ENCODE results near the gene ANO6. TPM values are rescaled to one million over a fixed set of nuclear protein-coding genes. Genes with fewer than 3 reads are reported as not detected.

Gene ANO6
- total RNA-seq, 1 donor from 2014 or later = 25.2 TPM

GRCh38 chr12:45407981-45408728, 192.3 kb downstream of the ANO6 start:
- DNase-seq (ENCODE audit: low spot score) = no peak
- intact Hi-C loops (cut with micrococcal nuclease) = no loop called here
- Mint-ChIP-seq H3K9me3 (no peaks in the 10 kb centered on the region), H3K36me3 (ENCODE audit: low read depth) (peaks cover 33% of the 10 kb centered on the region), H3K4me3 (ENCODE audit: low read depth) (no peak overlapping the region), H3K4me1 (ENCODE audit: low read depth) (peaks cover 5% of the 10 kb centered on the region), H3K27ac (no peak overlapping the region), H3K27me3 (ENCODE audit: low read depth) (no peaks in the 10 kb centered on the region)

- no peak overlapping the region for H3K27ac Mint-ChIP-seq
Measured at GRCh38 chr12:45408729-45409114, 192.8 kb downstream of the ANO6 start.

GRCh38 chr12:45409966-45410365, 194.1 kb downstream of the ANO6 start:
- no peak for DNase-seq (ENCODE audit: low spot score)
- peaks cover 5% of the 10 kb centered on the region for H3K4me1 Mint-ChIP-seq (ENCODE audit: low read depth)
- no peak overlapping the region for H3K4me3 Mint-ChIP-seq (ENCODE audit: low read depth)
- intact Hi-C loops (cut with micrococcal nuclease) = no loop called here
- peaks cover 23% of the 10 kb centered on the region for H3K36me3 Mint-ChIP-seq (ENCODE audit: low read depth)
- no peaks in the 10 kb centered on the region for H3K27me3 Mint-ChIP-seq (ENCODE audit: low read depth)
- H3K27ac Mint-ChIP-seq = no peak overlapping the region
- H3K9me3 Mint-ChIP-seq = no peaks in the 10 kb centered on the region

More at GRCh38 chr12:45408729-45409114, 192.8 kb downstream of the ANO6 start:
- Mint-ChIP-seq H3K9me3 (no peaks in the 10 kb centered on the region), H3K4me3 (ENCODE audit: low read depth) (no peak overlapping the region), H3K4me1 (ENCODE audit: low read depth) (peaks cover 5% of the 10 kb centered on the region), H3K27me3 (ENCODE audit: low read depth) (no peaks in the 10 kb centered on the region), H3K36me3 (ENCODE audit: low read depth) (peaks cover 30% of the 10 kb centered on the region)
- no peak for DNase-seq (ENCODE audit: low spot score)
- intact Hi-C loops (cut with micrococcal nuclease) = no loop called here

GRCh38 chr12:45411626-45412025, 195.7 kb downstream of the ANO6 start:
- no peaks in the 10 kb centered on the region for H3K9me3 Mint-ChIP-seq
- H3K4me3 Mint-ChIP-seq (ENCODE audit: low read depth) = no peak overlapping the region
- no peak for DNase-seq (ENCODE audit: low spot score)
- H3K27me3 Mint-ChIP-seq (ENCODE audit: low read depth) = no peaks in the 10 kb centered on the region
- peaks cover 12% of the 10 kb centered on the region for H3K4me1 Mint-ChIP-seq (ENCODE audit: low read depth)
- H3K36me3 Mint-ChIP-seq (ENCODE audit: low read depth) = peaks cover 26% of the 10 kb centered on the region
- intact Hi-C loops (cut with micrococcal nuclease) = no loop called here
- no peak overlapping the region for H3K27ac Mint-ChIP-seq

GRCh38 chr12:45415393-45415817, 199.5 kb downstream of the ANO6 start:
- intact Hi-C loops (cut with micrococcal nuclease) = no loop called here
- Mint-ChIP-seq H3K4me1 (ENCODE audit: low read depth) (peaks cover 6% of the 10 kb centered on the region), H3K27me3 (ENCODE audit: low read depth) (no peaks in the 10 kb centered on the region), H3K27ac (no peak overlapping the region), H3K4me3 (ENCODE audit: low read depth) (no peak overlapping the region), H3K36me3 (ENCODE audit: low read depth) (peaks cover 27% of the 10 kb centered on the region), H3K9me3 (no peaks in the 10 kb centered on the region)
- DNase-seq (ENCODE audit: low spot score) = no peak

GRCh38 chr12:45416126-45416525, 200.2 kb downstream of the ANO6 start:
- H3K4me3 Mint-ChIP-seq (ENCODE audit: low read depth) = no peak overlapping the region
- H3K36me3 Mint-ChIP-seq (ENCODE audit: low read depth) = peaks cover 26% of the 10 kb centered on the region
- intact Hi-C loops (cut with micrococcal nuclease) = no loop called here
- no peak for DNase-seq (ENCODE audit: low spot score)
- H3K27me3 Mint-ChIP-seq (ENCODE audit: low read depth) = no peaks in the 10 kb centered on the region
- H3K27ac Mint-ChIP-seq = no peak overlapping the region
- no peaks in the 10 kb centered on the region for H3K9me3 Mint-ChIP-seq
- H3K4me1 Mint-ChIP-seq (ENCODE audit: low read depth) = peaks cover 6% of the 10 kb centered on the region

- Mint-ChIP-seq H3K27me3 (ENCODE audit: low read depth) (no peaks in the 10 kb centered on the region), H3K4me1 (ENCODE audit: low read depth) (peaks cover 10% of the 10 kb centered on the region), H3K27ac (no peak overlapping the region), H3K4me3 (ENCODE audit: low read depth) (no peak overlapping the region), H3K9me3 (no peaks in the 10 kb centered on the region), H3K36me3 (ENCODE audit: low read depth) (peaks cover 35% of the 10 kb centered on the region)
- no peak for DNase-seq (ENCODE audit: low spot score)
- intact Hi-C loops (cut with micrococcal nuclease) = no loop called here
Measured at GRCh38 chr12:45418520-45418919, 202.6 kb downstream of the ANO6 start.

- DNase-seq (ENCODE audit: low spot score) = no peak
- Mint-ChIP-seq H3K9me3 (no peaks in the 10 kb centered on the region), H3K4me1 (ENCODE audit: low read depth) (peaks cover 16% of the 10 kb centered on the region), H3K4me3 (ENCODE audit: low read depth) (no peak overlapping the region), H3K36me3 (ENCODE audit: low read depth) (peaks cover 42% of the 10 kb centered on the region), H3K27me3 (ENCODE audit: low read depth) (no peaks in the 10 kb centered on the region), H3K27ac (no peak overlapping the region)
- intact Hi-C loops (cut with micrococcal nuclease) = no loop called here
Measured at GRCh38 chr12:45419317-45419814, 203.5 kb downstream of the ANO6 start.

GRCh38 chr12:45421736-45422135, 205.8 kb downstream of the ANO6 start:
- Mint-ChIP-seq H3K27ac (no peak overlapping the region), H3K9me3 (no peaks in the 10 kb centered on the region)

GRCh38 chr12:45423931-45424330, 208.0 kb downstream of the ANO6 start:
- Mint-ChIP-seq H3K9me3 (no peaks in the 10 kb centered on the region), H3K4me1 (ENCODE audit: low read depth) (peaks cover 17% of the 10 kb centered on the region), H3K27ac (no peak overlapping the region), H3K36me3 (ENCODE audit: low read depth) (peaks cover 46% of the 10 kb centered on the region), H3K27me3 (ENCODE audit: low read depth) (no peaks in the 10 kb centered on the region), H3K4me3 (ENCODE audit: low read depth) (no peak overlapping the region)
- intact Hi-C loops (cut with micrococcal nuclease) = loop anchor here (5.0 kb wide), 1 partner anchor 303 kb away; the partner anchor contains the start of gene ARID2
- DNase-seq (ENCODE audit: low spot score) = no peak

More at GRCh38 chr12:45421736-45422135, 205.8 kb downstream of the ANO6 start:
- Mint-ChIP-seq H3K36me3 (ENCODE audit: low read depth) (peaks cover 44% of the 10 kb centered on the region), H3K4me3 (ENCODE audit: low read depth) (no peak overlapping the region), H3K4me1 (ENCODE audit: low read depth) (peaks cover 15% of the 10 kb centered on the region), H3K27me3 (ENCODE audit: low read depth) (no peaks in the 10 kb centered on the region)
- no peak for DNase-seq (ENCODE audit: low spot score)
- intact Hi-C loops (cut with micrococcal nuclease) = loop anchor here (5.0 kb wide), 1 partner anchor 306 kb away; the partner anchor contains the start of gene ARID2

- H3K27me3 Mint-ChIP-seq (ENCODE audit: low read depth) = no peaks in the 10 kb centered on the region
- H3K36me3 Mint-ChIP-seq (ENCODE audit: low read depth) = peaks cover 55% of the 10 kb centered on the region
- no peaks in the 10 kb centered on the region for H3K9me3 Mint-ChIP-seq
- DNase-seq (ENCODE audit: low spot score) = no peak
- no peak overlapping the region for H3K4me3 Mint-ChIP-seq (ENCODE audit: low read depth)
- H3K27ac Mint-ChIP-seq = no peak overlapping the region
- H3K4me1 Mint-ChIP-seq (ENCODE audit: low read depth) = peaks cover 23% of the 10 kb centered on the region
- intact Hi-C loops (cut with micrococcal nuclease) = no loop called here
Measured at GRCh38 chr12:45425426-45425825, 209.5 kb downstream of the ANO6 start.

GRCh38 chr12:45426294-45426693, 210.4 kb downstream of the ANO6 start:
- Mint-ChIP-seq H3K36me3 (ENCODE audit: low read depth) (peaks cover 59% of the 10 kb centered on the region), H3K9me3 (no peaks in the 10 kb centered on the region), H3K4me1 (ENCODE audit: low read depth) (peaks cover 24% of the 10 kb centered on the region), H3K27ac (no peak overlapping the region), H3K27me3 (ENCODE audit: low read depth) (no peaks in the 10 kb centered on the region), H3K4me3 (ENCODE audit: low read depth) (no peak overlapping the region)
- no peak for DNase-seq (ENCODE audit: low spot score)
- intact Hi-C loops (cut with micrococcal nuclease) = no loop called here

GRCh38 chr12:45427042-45427441, 211.1 kb downstream of the ANO6 start:
- Mint-ChIP-seq H3K36me3 (ENCODE audit: low read depth) (peaks cover 53% of the 10 kb centered on the region), H3K4me3 (ENCODE audit: low read depth) (no peak overlapping the region), H3K27me3 (ENCODE audit: low read depth) (no peaks in the 10 kb centered on the region), H3K4me1 (ENCODE audit: low read depth) (peaks cover 24% of the 10 kb centered on the region), H3K9me3 (no peaks in the 10 kb centered on the region), H3K27ac (no peak overlapping the region)
- no peak for DNase-seq (ENCODE audit: low spot score)
- intact Hi-C loops (cut with micrococcal nuclease) = no loop called here
